H1 (cell line): ENCODE results near the gene HSD17B4. TPM values are rescaled to one million over a fixed set of nuclear protein-coding genes. Genes with fewer than 3 reads are reported as not detected.

Source experiments
- CTCF ChIA-PET: fragments of 300-600 bp; sonication (Branson Sonifier 250); formaldehyde crosslinking; loops from one replicate; lab custom pipeline; 2021; ENCODE audit not compliant: partially characterized antibody; lab: Charles Lee
- POLR2A ChIA-PET: fragments of 300-600 bp; sonication (Branson Sonifier 250); formaldehyde crosslinking; loops from one replicate; lab custom pipeline; 2021; ENCODE audit warnings: inconsistent platforms; ENCODE audit not compliant: partially characterized antibody; lab: Charles Lee
- DNase-seq, 2 experiments: peaks; one replicate each; pipeline versions ENCODE4 v3.0.0 to v3.0.0-alpha.2; 2010 to 2022; ENCODE audit warnings: low spot score in 2 of 2, low read depth in 1 of 2, mixed read lengths in 1 of 2
- FAIRE-seq: peaks from 2 replicates; lab custom pipeline; 2011; peaks lifted over from hg19 to GRCh38; lab: Jason Lieb, UNC
- H2AFZ ChIP-seq: 2 replicates; pipeline ENCODE4 v1.8.1; 2012; ENCODE audit warnings: low read length, inconsistent platforms
- H2AK5ac ChIP-seq: 2 replicates; pipeline ENCODE4 v1.6.1; 2013; ENCODE audit warnings: low read depth, low read length
- H2BK120ac ChIP-seq: replicated peaks from 2 replicates; pipeline ENCODE3; 2013; ENCODE audit warnings: low read depth, low read length, inconsistent platforms
- H2BK12ac ChIP-seq: 2 replicates; pipeline ENCODE4 v1.6.1; 2013; ENCODE audit warnings: low read depth, low read length
- H2BK15ac ChIP-seq: 2 replicates; pipeline ENCODE4 v1.6.1; 2013; ENCODE audit warnings: low read length
- H2BK20ac ChIP-seq: 2 replicates; pipeline ENCODE4 v1.6.1; 2013; ENCODE audit warnings: low read length
- H2BK5ac ChIP-seq: 2 replicates; pipeline ENCODE4 v1.6.1; 2013; ENCODE audit warnings: low read depth, low read length
- H3K14ac ChIP-seq: 2 replicates; pipeline ENCODE4 v1.6.1; 2013; ENCODE audit warnings: inconsistent platforms; ENCODE audit not compliant: insufficient read length
- H3K18ac ChIP-seq: 2 replicates; pipeline ENCODE4 v1.6.1; 2013; ENCODE audit warnings: low read length; ENCODE audit errors: extremely low read depth
- H3K23ac ChIP-seq: 2 replicates; pipeline ENCODE4 v1.6.1; 2013; ENCODE audit warnings: inconsistent platforms; ENCODE audit not compliant: insufficient read length
- H3K23me2 ChIP-seq: 2 replicates; pipeline ENCODE4 v1.6.1; 2013; ENCODE audit warnings: low read depth, low read length
- H3K27ac ChIP-seq: 2 replicates; pipeline ENCODE4 v1.6.1; 2011; ENCODE audit warnings: low read depth, low read length, inconsistent platforms
- H3K27me3 ChIP-seq, 4 experiments: replicated peaks in 1 of 4; 1 replicate in 1 of 4; 2 replicates in 3 of 4; pipeline versions ENCODE4 v1.6.1 to v1.8.1; 2011 to 2013; ENCODE audit warnings: low read length in 3 of 4, mild to moderate bottlenecking in 3 of 4, inconsistent platforms in 2 of 4, mixed read lengths in 2 of 4, moderate library complexity in 1 of 4; ENCODE audit not compliant: control insufficient read depth in 3 of 4, insufficient read depth in 3 of 4; ENCODE audit errors: extremely low read depth in 1 of 4
- H3K36me3 ChIP-seq, 4 experiments: 2 replicates each; pipeline versions ENCODE4 v1.6.1 to v1.8.1; 2011 to 2013; ENCODE audit warnings: mild to moderate bottlenecking in 4 of 4, low read length in 3 of 4, moderate library complexity in 2 of 4, control low read depth in 1 of 4, inconsistent platforms in 1 of 4; ENCODE audit not compliant: insufficient read depth in 4 of 4, control insufficient read depth in 2 of 4
- H3K4ac ChIP-seq: replicated peaks from 2 replicates; pipeline ENCODE3; 2013; ENCODE audit warnings: low read length, low read depth, mixed read lengths, inconsistent platforms; ENCODE audit not compliant: insufficient read length
- H3K4me1 ChIP-seq, 4 experiments: replicated peaks in 1 of 4; 1 replicate in 1 of 4; 2 replicates in 3 of 4; pipeline versions ENCODE4 v1.6.1 to v1.8.1; 2011 to 2013; ENCODE audit warnings: low read length in 3 of 4, inconsistent platforms in 2 of 4, mixed read lengths in 1 of 4; ENCODE audit not compliant: insufficient read depth in 4 of 4, control insufficient read depth in 3 of 4
- H3K4me2 ChIP-seq, 2 experiments: 2 replicates each; pipeline versions ENCODE4 v1.6.1 to v1.8.1; 2011 to 2013; ENCODE audit warnings: low read depth in 2 of 2, low read length in 2 of 2, control low read depth in 1 of 2, inconsistent platforms in 1 of 2, mild to moderate bottlenecking in 1 of 2; ENCODE audit not compliant: insufficient read depth in 1 of 2
- H3K4me3 ChIP-seq, 4 experiments: fragments of 200-600, 300-600 bp in 1 of 4; sonication (generic), shearing (Covaris generic), sonication (Bioruptor Twin) in 1 of 4; 2 replicates each; pipeline versions ENCODE4 v1.5.1 to v1.8.1; 2011 to 2016; ENCODE audit warnings: low read length in 4 of 4, low read depth in 3 of 4, control low read depth in 2 of 4, inconsistent platforms in 2 of 4, mild to moderate bottlenecking in 2 of 4, mixed read lengths in 1 of 4, moderate library complexity in 1 of 4; ENCODE audit not compliant: insufficient read depth in 2 of 4; ENCODE audit errors: extremely low read depth in 1 of 4
- H3K56ac ChIP-seq: replicated peaks from 2 replicates; pipeline ENCODE3; 2013; ENCODE audit warnings: low read depth, mild to moderate bottlenecking, mixed read lengths, low read length, inconsistent platforms; ENCODE audit not compliant: insufficient read length
- H3K79me1 ChIP-seq: 2 replicates; pipeline ENCODE4 v1.6.1; 2013; ENCODE audit warnings: low read depth, low read length, control low read depth
- H3K79me2 ChIP-seq, 2 experiments: 2 replicates each; pipeline versions ENCODE4 v1.6.1 to v1.8.1; 2012 to 2013; ENCODE audit warnings: low read length in 2 of 2, mild to moderate bottlenecking in 2 of 2, inconsistent platforms in 1 of 2; ENCODE audit not compliant: insufficient read depth in 2 of 2, control insufficient read depth in 1 of 2
- H3K9ac ChIP-seq, 4 experiments: replicated peaks in 1 of 4; 1 replicate in 1 of 4; 2 replicates in 3 of 4; pipeline versions ENCODE4 v1.6.1 to v1.8.1; 2011 to 2013; ENCODE audit warnings: low read depth in 3 of 4, low read length in 3 of 4, control low read depth in 2 of 4, mild to moderate bottlenecking in 2 of 4, moderate library complexity in 2 of 4, inconsistent platforms in 1 of 4; ENCODE audit errors: extremely low read depth in 1 of 4
- H3K9me3 ChIP-seq, 2 experiments: 2 replicates each; pipeline versions ENCODE4 v1.6.1 to v1.8.1; 2012 to 2013; ENCODE audit warnings: mild to moderate bottlenecking in 2 of 2, moderate library complexity in 2 of 2, control low read depth in 1 of 2, inconsistent platforms in 1 of 2, low read depth in 1 of 2, low read length in 1 of 2, mixed read lengths in 1 of 2; ENCODE audit not compliant: insufficient read depth in 2 of 2
- H4K20me1 ChIP-seq, 2 experiments: replicated peaks in 1 of 2; 2 replicates each; pipeline versions ENCODE3 to v1.8.1; 2011 to 2013; ENCODE audit warnings: inconsistent platforms in 2 of 2, low read length in 2 of 2, mild to moderate bottlenecking in 1 of 2; ENCODE audit not compliant: insufficient read depth in 2 of 2, control insufficient read depth in 1 of 2
- H4K5ac ChIP-seq: 2 replicates; pipeline ENCODE4 v1.6.1; 2013; ENCODE audit warnings: low read length, low read depth, mixed read lengths, inconsistent platforms; ENCODE audit not compliant: insufficient read length
- H4K8ac ChIP-seq: 2 replicates; pipeline ENCODE4 v1.8.0; 2013; ENCODE audit warnings: mild to moderate bottlenecking, moderate library complexity, low read length, inconsistent platforms; ENCODE audit not compliant: insufficient read depth; ENCODE audit errors: extremely low read depth
- H4K91ac ChIP-seq: replicated peaks from 2 replicates; pipeline ENCODE3; 2013; ENCODE audit warnings: low read length, mixed read lengths, inconsistent platforms; ENCODE audit not compliant: insufficient read length
- ATF2 ChIP-seq: IDR thresholded peaks from 2 replicates; pipeline ENCODE4 v1.6.1; 2012; ENCODE audit warnings: low read length, inconsistent platforms
- CBX5 ChIP-seq: fragments of 300-800, 300-1000 bp; sonication (generic); IDR thresholded peaks from 2 replicates; pipeline ENCODE4 v1.7.1; 2016; ENCODE audit warnings: antibody characterized with exemption, low read length, low read depth
- CBX8 ChIP-seq: fragments of 300-800, 300-1000 bp; sonication (generic); IDR thresholded peaks from 2 replicates; pipeline ENCODE4 v1.7.1; 2016; ENCODE audit warnings: low read depth, low read length, borderline replicate concordance
- CREB1 ChIP-seq: IDR thresholded peaks from 2 replicates; pipeline ENCODE4 v1.6.1; 2012; ENCODE audit warnings: inconsistent platforms
- EP300 ChIP-seq, 2 experiments: IDR thresholded peaks; 1 replicate in 1 of 2; 2 replicates in 1 of 2; pipeline ENCODE4 v1.6.1; 2011 to 2012; ENCODE audit warnings: low read depth in 2 of 2, low read length in 2 of 2, mild to moderate bottlenecking in 2 of 2, borderline replicate concordance in 1 of 2, inconsistent platforms in 1 of 2, moderate library complexity in 1 of 2
- POU5F1 ChIP-seq: IDR thresholded peaks from 2 replicates; pipeline ENCODE4 v1.6.1; 2011; ENCODE audit warnings: low read depth, mild to moderate bottlenecking, low read length, moderate library complexity
- SIRT6 ChIP-seq: IDR thresholded peaks from one replicate; pipeline ENCODE4 v1.7.1; 2012; ENCODE audit warnings: low read length, inconsistent platforms
- SRF ChIP-seq: IDR thresholded peaks from 2 replicates; pipeline ENCODE4 v1.6.1; 2011; ENCODE audit warnings: mild to moderate bottlenecking, low read depth, low read length, moderate library complexity
- TAF1 ChIP-seq: IDR thresholded peaks from 2 replicates; pipeline ENCODE4 v1.6.1; 2011; ENCODE audit warnings: mild to moderate bottlenecking, low read depth, low read length
- TCF12 ChIP-seq: IDR thresholded peaks from 2 replicates; pipeline ENCODE4 v1.6.1; 2011; ENCODE audit warnings: low read depth, mild to moderate bottlenecking, low read length
- USF2 ChIP-seq: IDR thresholded peaks from 2 replicates; pipeline ENCODE4 v1.6.1; 2011; ENCODE audit warnings: low read length, improper control_type of control experiment
- WGBS, 2 experiments: shearing (Covaris generic) in 1 of 2; methylation state at CpG; one replicate each; pipeline versions ENCODE4 v1.1.6 to v1.1.7; 2013 to 2015; ENCODE audit warnings: low lambda C conversion rate in 2 of 2, mixed read lengths in 2 of 2, inconsistent platforms in 1 of 2, low coverage in 1 of 2, missing lambda C conversion rate in 1 of 2; ENCODE audit not compliant: insufficient replicate concordance in 2 of 2, insufficient coverage in 1 of 2, insufficient read length in 1 of 2; ENCODE audit errors: extremely low coverage in 1 of 2, missing lambda C conversion rate in 1 of 2; 5-methylcytosine and 5-hydroxymethylcytosine counted together
- polyA plus RNA-seq, 7 experiments: library from polyadenylated mRNA; depleted of rRNA in 3 of 7; stranded (reverse) in 5 of 7; unstranded in 2 of 7; fragments of >200 nt in 5 of 7; fragments of 200-250 nt in 2 of 7; gene quantifications; 1 replicate in 5 of 7; 2 replicates in 1 of 7; 4 replicates in 1 of 7; pipeline versions ENCODE4 v1.2.1 to v1.2.3, GENCODE V29; 2011 to 2013; ENCODE audit warnings: missing spikeins in 2 of 7, mixed read lengths in 2 of 7
- total RNA-seq: library from RNA; stranded (reverse); fragmentation: NEBNext Ultra II Directional; extraction: Animal tissue kit (Norgen Biotek cat#: 25700); gene quantifications from 2 replicates; pipeline ENCODE4 v1.2.1, GENCODE V29; 2021

The HSD17B4 gene
- total and polyA plus RNA-seq, 2 of the 8 experiments (the other 6 are each of a cell fraction or from before 2014, with no cell fraction given) = 305 to 369 TPM

- Histone ChIP-seq H3K4me2 (no peak overlapping the region), H4K20me1 (peaks cover 0 to 8% of the 10 kb centered on the region in 2 experiments), H3K56ac (no peak overlapping the region), H3K23ac (no peak overlapping the region), H2BK5ac (no peak overlapping the region), H2BK20ac (no peak overlapping the region), H2AFZ (no peak overlapping the region), H3K79me1 (peaks cover 7% of the 10 kb centered on the region), H3K14ac (no peak overlapping the region), H4K5ac (no peak overlapping the region), H2BK15ac (no peak overlapping the region), H3K18ac (no peak overlapping the region), H4K91ac (no peak overlapping the region), H3K36me3 (peaks cover 0 to 37% (median 9%) of the 10 kb centered on the region in 4 experiments; a peak in 4 of 8 replicates), H3K4me1 (peaks cover 7 to 11% (median 8%) of the 10 kb centered on the region in 4 experiments; a peak in 6 of 7 replicates), H2AK5ac (no peak overlapping the region), H3K23me2 (peaks cover 3% of the 10 kb centered on the region; the same call in 1 of the 2 replicates), H2BK120ac (no peak overlapping the region), H3K27me3 (peaks cover 0 to 2% (median 0%) of the 10 kb centered on the region in 4 experiments; a peak in 1 of 7 replicates), H3K9ac (no peak overlapping the region), H3K79me2 (peaks cover 0 to 45% of the 10 kb centered on the region in 2 experiments; a peak in 3 of 4 replicates), H3K9me3 (peaks cover 0 to 5% of the 10 kb centered on the region in 2 experiments; a peak in 2 of 4 replicates), H3K27ac (no peak overlapping the region), H3K4me3 (no peak overlapping the region), H3K4ac (no peak overlapping the region), H2BK12ac (no peak overlapping the region), H4K8ac (no peak overlapping the region; the same call in 1 of the 2 replicates)
- no peak for FAIRE-seq
- DNase-seq = no peak
- ChIA-PET CTCF (no interaction called here), POLR2A (no interaction called here)
- 100% methylated on average over 1 of the region's 1 CpG; no CpG with 5 or more reads in 1 of the 2 experiments for WGBS, 2 experiments
- no peak for TF ChIP-seq ATF2
- no peak for TF ChIP-seq CBX5
- no peak for TF ChIP-seq EP300 (IDR thresholded peaks at IDR 0.05; ENCODE audit: borderline replicate concordance in 1 of 2, low read depth in 2 of 2, low read length in 2 of 2)
- no peak for TF ChIP-seq CBX8
- no peak for TF ChIP-seq POU5F1
- TF ChIP-seq CREB1 = no peak
- no peak for TF ChIP-seq TCF12
- no peak for TF ChIP-seq SRF
- TF ChIP-seq TAF1 = no peak
- no peak for TF ChIP-seq USF2
- TF ChIP-seq SIRT6 = no peak
Observed at GRCh38 chr5:119473241-119473640, 20.9 kb downstream of the HSD17B4 start.
